ENCODE measurements around the gene ITPA. TPM values are rescaled to one million over a fixed set of nuclear protein-coding genes. Genes with fewer than 3 reads are reported as not detected.

The ITPA gene
- total RNA-seq, 1 experiment from 2014 or later = 117 TPM

GRCh38 chr20:3204124-3204794, 5.0 kb upstream of the ITPA start, which contains the start of gene DDRGK1:
DDRGK1 (minus strand) TSS chr20:3204682; CDS start chr20:3204627, 55 bp downstream.
- Histone ChIP-seq H3K79me2 (ENCODE audit: low read length) (peaks cover 24% of the 10 kb centered on the region), H3K4me1 (ENCODE audit: insufficient read depth, low read length) (peaks cover 14% of the 10 kb centered on the region), H3K4me2 (ENCODE audit: low read length) (peak within 1 kb of the TSS; percentile 96), H3F3A (ENCODE audit: low read length, unreplicated experiment) (no peaks in the 10 kb centered on the region), H3K9ac (ENCODE audit: low read length) (peak within 1 kb of the TSS; percentile 89), H4K20me1 (ENCODE audit: low read length) (no peaks in the 10 kb centered on the region), H3K36me3 (ENCODE audit: low read depth, low read length) (peaks cover 21% of the 10 kb centered on the region), H3K4me3 (ENCODE audit: low read length) (peak within 1 kb of the TSS; percentile 84), H3K27ac (ENCODE audit: low read length) (peak within 1 kb of the TSS; percentile 60), H3K9me3 (ENCODE audit: low read length) (no peaks in the 10 kb centered on the region), H3K9me2 (replicated peaks; ENCODE audit: low read length) (no peaks in the 10 kb centered on the region), H3K27me3 (ENCODE audit: low read length) (no peaks in the 10 kb centered on the region), H2AFZ (ENCODE audit: low read length) (peak within 1 kb of the TSS; percentile 90)
- TF ChIP-seq EZH2 (IDR thresholded peaks at IDR 0.05; ENCODE audit: low read length, unreplicated experiment) = no peak
- TF ChIP-seq, protein P1, sequence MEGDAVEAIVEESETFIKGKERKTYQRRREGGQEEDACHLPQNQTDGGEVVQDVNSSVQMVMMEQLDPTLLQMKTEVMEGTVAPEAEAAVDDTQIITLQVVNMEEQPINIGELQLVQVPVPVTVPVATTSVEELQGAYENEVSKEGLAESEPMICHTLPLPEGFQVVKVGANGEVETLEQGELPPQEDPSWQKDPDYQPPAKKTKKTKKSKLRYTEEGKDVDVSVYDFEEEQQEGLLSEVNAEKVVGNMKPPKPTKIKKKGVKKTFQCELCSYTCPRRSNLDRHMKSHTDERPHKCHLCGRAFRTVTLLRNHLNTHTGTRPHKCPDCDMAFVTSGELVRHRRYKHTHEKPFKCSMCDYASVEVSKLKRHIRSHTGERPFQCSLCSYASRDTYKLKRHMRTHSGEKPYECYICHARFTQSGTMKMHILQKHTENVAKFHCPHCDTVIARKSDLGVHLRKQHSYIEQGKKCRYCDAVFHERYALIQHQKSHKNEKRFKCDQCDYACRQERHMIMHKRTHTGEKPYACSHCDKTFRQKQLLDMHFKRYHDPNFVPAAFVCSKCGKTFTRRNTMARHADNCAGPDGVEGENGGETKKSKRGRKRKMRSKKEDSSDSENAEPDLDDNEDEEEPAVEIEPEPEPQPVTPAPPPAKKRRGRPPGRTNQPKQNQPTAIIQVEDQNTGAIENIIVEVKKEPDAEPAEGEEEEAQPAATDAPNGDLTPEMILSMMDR (conservative IDR thresholded peaks at IDR 0.05; ENCODE audit: low read depth, low read length) = no peak
- TF ChIP-seq EZH2phosphoT487 (IDR thresholded peaks at IDR 0.05; ENCODE audit: borderline replicate concordance, low read length) = no peak
- TSS peak; percentile 45 for BruUV-seq (replicated peaks)
- ATAC-seq (peak; percentile 82), DNase-seq (peak; percentile 91)
- intact Hi-C loops (cut with micrococcal nuclease) = loop anchor here (1.0 kb wide), 1 partner anchor 31 kb away; the partner anchor contains the start of gene LZTS3
- ChIA-PET POLR2A (ENCODE audit: unreplicated experiment) (interaction anchor here (0.6 to 0.7 kb wide), 2 partner anchors 10 to 633 kb away, joined by 4 to 12 read pairs; no protein-coding TSS in a partner anchor), CTCF (interaction anchor here (0.5 kb wide), 1 partner anchor 16 kb away, joined by 4 read pairs; no protein-coding TSS in a partner anchor)

GRCh38 chr20:3208786-3209256, 477 bp upstream of the ITPA start:
- Histone ChIP-seq H3K4me3 (ENCODE audit: low read length) (peak overlapping the region; percentile 89), H3K79me2 (ENCODE audit: low read length) (peaks cover 49% of the 10 kb centered on the region), H3K4me1 (ENCODE audit: insufficient read depth, low read length) (peaks cover 14% of the 10 kb centered on the region; the same call in 1 of the 2 replicates), H3K27me3 (ENCODE audit: low read length) (no peaks in the 10 kb centered on the region), H3K9me2 (replicated peaks; ENCODE audit: low read length) (no peaks in the 10 kb centered on the region), H3K27ac (ENCODE audit: low read length) (peak overlapping the region; percentile 55), H4K20me1 (ENCODE audit: low read length) (no peaks in the 10 kb centered on the region), H3K9me3 (ENCODE audit: low read length) (no peaks in the 10 kb centered on the region), H3K36me3 (ENCODE audit: low read depth, low read length) (peaks cover 4% of the 10 kb centered on the region; the same call in 1 of the 2 replicates), H2AFZ (ENCODE audit: low read length) (peak overlapping the region; percentile 92), H3K9ac (ENCODE audit: low read length) (peak overlapping the region; percentile 90), H3K4me2 (ENCODE audit: low read length) (peak overlapping the region; percentile 83), H3F3A (ENCODE audit: low read length, unreplicated experiment) (no peaks in the 10 kb centered on the region)
- intact Hi-C loops (cut with micrococcal nuclease) = no loop called here
- POLR2A ChIA-PET (ENCODE audit: unreplicated experiment) = no interaction called here
- ATAC-seq = peak; percentile 9
- TF ChIP-seq EZH2 (IDR thresholded peaks at IDR 0.05; ENCODE audit: low read length, unreplicated experiment) (no peak), EZH2phosphoT487 (IDR thresholded peaks at IDR 0.05; ENCODE audit: borderline replicate concordance, low read length) (no peak)
- TF ChIP-seq, protein P1 (conservative IDR thresholded peaks at IDR 0.05; ENCODE audit: low read depth, low read length) = no peak
- BruUV-seq (replicated peaks) = TSS peak; percentile 49
- no peak for DNase-seq
- CTCF ChIA-PET = interaction anchor here (1.1 kb wide), 1 partner anchor 155 kb away, joined by 3 read pairs; no protein-coding TSS in a partner anchor

All from PC-3 (cell line).